H9 (cell line): Measurements from ENCODE around the gene SPARCL1. TPM values are rescaled to one million over a fixed set of nuclear protein-coding genes. Genes with fewer than 3 reads are reported as not detected.

Experiments used
- DNase-seq: peaks from one replicate; pipeline ENCODE4 v3.0.0-alpha.2; 2017
- H2AFZ ChIP-seq: one replicate; pipeline ENCODE4 v1.6.1; 2013; ENCODE audit warnings: mild to moderate bottlenecking, low read length, control low read depth, moderate library complexity
- H2AK5ac ChIP-seq: 2 replicates; pipeline ENCODE4 v1.6.1; 2013; ENCODE audit warnings: low read length, control low read depth, mixed read lengths; ENCODE audit not compliant: insufficient read length
- H2BK120ac ChIP-seq: one replicate; pipeline ENCODE4 v1.6.1; 2013; ENCODE audit warnings: low read depth, mild to moderate bottlenecking, low read length, control low read depth, inconsistent platforms; ENCODE audit not compliant: poor library complexity, severe bottlenecking
- H2BK12ac ChIP-seq: 2 replicates; pipeline ENCODE4 v1.6.1; 2013; ENCODE audit warnings: low read length, control low read depth, mixed read lengths, low read depth; ENCODE audit not compliant: insufficient read length
- H2BK15ac ChIP-seq: 2 replicates; pipeline ENCODE4 v1.6.1; 2013; ENCODE audit warnings: low read depth, low read length, control low read depth
- H2BK20ac ChIP-seq: one replicate; pipeline ENCODE4 v1.6.1; 2013; ENCODE audit warnings: low read depth, mild to moderate bottlenecking, low read length, control low read depth, inconsistent platforms; ENCODE audit not compliant: poor library complexity, severe bottlenecking
- H2BK5ac ChIP-seq: 2 replicates; pipeline ENCODE4 v1.6.1; 2013; ENCODE audit warnings: low read length, control low read depth, mixed read lengths; ENCODE audit not compliant: insufficient read length
- H3K14ac ChIP-seq: 2 replicates; pipeline ENCODE4 v1.6.1; 2013; ENCODE audit warnings: low read length, control low read depth; ENCODE audit not compliant: insufficient read depth
- H3K18ac ChIP-seq: 2 replicates; pipeline ENCODE4 v1.6.1; 2013; ENCODE audit warnings: low read depth, mild to moderate bottlenecking, mixed read lengths, low read length, control low read depth; ENCODE audit not compliant: insufficient read length
- H3K23ac ChIP-seq: 2 replicates; pipeline ENCODE4 v1.6.1; 2013; ENCODE audit warnings: low read length, control low read depth, mixed read lengths, low read depth; ENCODE audit not compliant: insufficient read length
- H3K23me2 ChIP-seq: 2 replicates; pipeline ENCODE4 v1.6.1; 2013; ENCODE audit warnings: low read depth, mild to moderate bottlenecking, mixed read lengths, low read length, control low read depth; ENCODE audit not compliant: insufficient read length, poor library complexity, severe bottlenecking
- H3K27ac ChIP-seq: 2 replicates; pipeline ENCODE4 v1.5.1; 2013; ENCODE audit warnings: low read length, control low read depth, mixed read lengths, low read depth; ENCODE audit not compliant: insufficient read length
- H3K27me3 ChIP-seq: 2 replicates; pipeline ENCODE4 v1.6.1; 2013; ENCODE audit warnings: low read length, control low read depth, inconsistent platforms; ENCODE audit not compliant: insufficient read depth
- H3K4ac ChIP-seq: 2 replicates; pipeline ENCODE4 v1.6.1; 2013; ENCODE audit warnings: low read depth, mild to moderate bottlenecking, control low read depth, inconsistent platforms, low read length, moderate library complexity
- H3K4me1 ChIP-seq: 2 replicates; pipeline ENCODE4 v1.6.1; 2013; ENCODE audit warnings: low read length, control low read depth, inconsistent platforms; ENCODE audit not compliant: insufficient read depth
- H3K4me2 ChIP-seq: 2 replicates; pipeline ENCODE4 v1.6.1; 2013; ENCODE audit warnings: low read length, control low read depth, mixed read lengths; ENCODE audit not compliant: insufficient read length, insufficient read depth
- H3K56ac ChIP-seq: 2 replicates; pipeline ENCODE4 v1.6.1; 2013; ENCODE audit warnings: low read depth, mild to moderate bottlenecking, mixed read lengths, low read length, control low read depth; ENCODE audit not compliant: insufficient read length
- H3K79me1 ChIP-seq: 2 replicates; pipeline ENCODE4 v1.6.1; 2013; ENCODE audit warnings: low read depth, mild to moderate bottlenecking, moderate library complexity, low read length, control low read depth, inconsistent platforms; ENCODE audit not compliant: insufficient read depth, poor library complexity, severe bottlenecking
- H3K79me2 ChIP-seq: 2 replicates; pipeline ENCODE4 v1.6.1; 2013; ENCODE audit warnings: low read length, control low read depth, inconsistent platforms; ENCODE audit not compliant: insufficient read depth
- H3K9ac ChIP-seq: 2 replicates; pipeline ENCODE4 v1.6.1; 2013; ENCODE audit warnings: low read length, control low read depth, mixed read lengths; ENCODE audit not compliant: insufficient read length; ENCODE audit errors: extremely low read depth
- H3K9me3 ChIP-seq: one replicate; pipeline ENCODE4 v1.6.1; 2013; ENCODE audit warnings: low read depth, low read length, inconsistent platforms; ENCODE audit not compliant: control insufficient read depth
- H3T11ph ChIP-seq: one replicate; pipeline ENCODE4 v1.6.1; 2013; ENCODE audit warnings: mild to moderate bottlenecking, low read length, control low read depth, inconsistent platforms
- H4K20me1 ChIP-seq: one replicate; pipeline ENCODE4 v1.6.1; 2013; ENCODE audit not compliant: control insufficient read depth, insufficient read length, insufficient read depth
- H4K5ac ChIP-seq: 2 replicates; pipeline ENCODE4 v1.6.1; 2013; ENCODE audit warnings: low read depth, mild to moderate bottlenecking, mixed read lengths, low read length, control low read depth; ENCODE audit not compliant: insufficient read length
- H4K8ac ChIP-seq: replicated peaks from 2 replicates; pipeline ENCODE4 v1.6.1; 2013; ENCODE audit warnings: low read length, control low read depth, mixed read lengths, low read depth; ENCODE audit not compliant: insufficient read length
- H4K91ac ChIP-seq: 2 replicates; pipeline ENCODE4 v1.6.1; 2013; ENCODE audit warnings: low read depth, mild to moderate bottlenecking, moderate library complexity, mixed read lengths, low read length, control low read depth; ENCODE audit not compliant: insufficient read length
- H3K27ac Mint-ChIP-seq, 3 experiments: 2 replicates in 2 of 3; 3 replicates in 1 of 3; pipeline ENCODE4 v1.8.0; 2020 to 2021; ENCODE audit warnings: mixed read lengths in 3 of 3, mild to moderate bottlenecking in 1 of 3, moderate library complexity in 1 of 3
- H3K27me3 Mint-ChIP-seq: 2 replicates; pipeline ENCODE4 v1.8.0; 2021; ENCODE audit warnings: low read depth, mild to moderate bottlenecking, moderate library complexity, mixed read lengths
- H3K36me3 Mint-ChIP-seq, 3 experiments: 2 replicates in 2 of 3; 3 replicates in 1 of 3; pipeline ENCODE4 v1.8.0; 2020 to 2021; ENCODE audit warnings: low read depth in 3 of 3, mixed read lengths in 3 of 3; ENCODE audit not compliant: insufficient read depth in 1 of 3
- H3K4me1 Mint-ChIP-seq, 2 experiments: 2 replicates each; pipeline ENCODE4 v1.8.0; 2020; ENCODE audit warnings: mixed read lengths in 2 of 2
- H3K4me3 Mint-ChIP-seq, 2 experiments: 2 replicates in 1 of 2; 3 replicates in 1 of 2; pipeline ENCODE4 v1.8.0; 2020 to 2021; ENCODE audit warnings: mild to moderate bottlenecking in 2 of 2, mixed read lengths in 2 of 2, moderate library complexity in 1 of 2
- H3K9me3 Mint-ChIP-seq, 2 experiments: 2 replicates in 1 of 2; 3 replicates in 1 of 2; pipeline ENCODE4 v1.8.0; 2020; ENCODE audit warnings: mild to moderate bottlenecking in 2 of 2, mixed read lengths in 2 of 2, moderate library complexity in 1 of 2
- CTCF ChIP-seq: fragments of 200-600 bp; sonication (generic); conservative IDR thresholded peaks from 3 replicates; pipeline ENCODE4 v1.8.0; 2021; ENCODE audit warnings: antibody characterized with exemption, mild to moderate bottlenecking
- WGBS: extraction: QIAGEN DNeasy Blood & Tissue Kit; methylation state at CpG from one replicate; pipeline ENCODE4 v1.1.7; 2013; ENCODE audit warnings: missing lambda C conversion rate, low lambda C conversion rate, mixed read lengths; ENCODE audit not compliant: insufficient read length; ENCODE audit errors: extremely low coverage; 5-methylcytosine and 5-hydroxymethylcytosine counted together
- total RNA-seq: library from RNA; stranded (reverse); gene quantifications from 2 replicates; pipeline ENCODE4 v1.2.1, GENCODE V29; 2021

SPARCL1 gene
- total RNA-seq, 1 experiment from 2014 or later, result 0.17 TPM

DNA sequence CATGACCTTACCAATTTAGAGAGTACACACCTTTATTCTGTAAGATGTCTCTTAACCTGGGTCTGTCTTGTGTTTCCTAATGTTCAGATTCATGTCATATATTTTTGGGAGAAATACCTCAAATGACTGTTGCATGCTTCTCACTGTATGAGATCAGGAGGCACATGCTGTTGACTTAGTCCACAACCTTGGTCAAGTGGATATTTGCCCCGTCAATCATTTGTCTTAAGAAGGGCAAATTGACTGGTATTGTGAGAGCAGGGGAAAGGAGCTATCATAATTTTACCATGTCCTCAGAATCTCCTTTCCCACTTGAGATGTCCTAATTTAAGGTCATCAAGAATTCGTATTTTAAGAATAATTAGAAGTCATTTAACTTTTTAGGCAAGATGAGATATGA is 95.8 kb downstream of the SPARCL1 start:
- H3K4me1 Mint-ChIP-seq, result peaks cover 17 to 25% of the 10 kb centered on the region in 2 experiments
- H2AFZ ChIP-seq, result no peak overlapping the region
- H3K23me2 ChIP-seq, result no peaks in the 10 kb centered on the region
- no peak overlapping the region for H4K5ac ChIP-seq
- H3K23ac ChIP-seq, result no peak overlapping the region
- H2BK12ac ChIP-seq, result no peak overlapping the region
- H3K27ac Mint-ChIP-seq, result no peak overlapping the region
- TF ChIP-seq CTCF, result no peak
- H3K27me3 ChIP-seq, result no peaks in the 10 kb centered on the region
- DNase-seq, result no peak
- no peak overlapping the region for H2BK120ac ChIP-seq
- no peaks in the 10 kb centered on the region for H3K27me3 Mint-ChIP-seq
- peaks cover 2% of the 10 kb centered on the region; the same call in 1 of the 2 replicates for H3K79me2 ChIP-seq
- no CpG with 5 or more reads among the region's 2 CpGs for WGBS
- no peak overlapping the region for H2AK5ac ChIP-seq
- H3K9ac ChIP-seq, result no peak overlapping the region
- H3K79me1 ChIP-seq, result peaks cover 5% of the 10 kb centered on the region
- H3K4ac ChIP-seq, result no peak overlapping the region
- H3K4me2 ChIP-seq, result no peak overlapping the region
- no peak overlapping the region for H3K14ac ChIP-seq
- no peak overlapping the region for H3K56ac ChIP-seq
- no peak overlapping the region for H2BK20ac ChIP-seq
- H2BK5ac ChIP-seq, result no peak overlapping the region
- no peaks in the 10 kb centered on the region for H4K20me1 ChIP-seq
- H2BK15ac ChIP-seq, result no peak overlapping the region
- H3K36me3 Mint-ChIP-seq, result peaks cover 17 to 25% (median 23%) of the 10 kb centered on the region in 3 experiments; a peak in 6 of 7 replicates
- no peak overlapping the region for H3K27ac ChIP-seq
- H3K9me3 ChIP-seq, result no peaks in the 10 kb centered on the region
- no peaks in the 10 kb centered on the region for H3K9me3 Mint-ChIP-seq
- H3K18ac ChIP-seq, result no peak overlapping the region
- no peak overlapping the region for H3K4me3 Mint-ChIP-seq
- H4K91ac ChIP-seq, result no peak overlapping the region
- H4K8ac ChIP-seq, result no peak overlapping the region
- H3T11ph ChIP-seq, result no peak overlapping the region
- H3K4me1 ChIP-seq, result no peaks in the 10 kb centered on the region
